Central memory CD8-positive, alpha-beta T cell (primary cell): Measurements from ENCODE around the gene ZFAND3.
"Not testable (repeated sequence)": the region's sequence is repeated elsewhere in the genome, so short reads cannot be mapped to it uniquely, and the experiment has no call there.

Source experiments
- ATAC-seq: fragments of 150-1000 bp; cut with Tn5 transposase; replicated peaks from 2 replicates; pipeline ENCODE4 v1.10.0; 2022; ENCODE audit warnings: mild to moderate bottlenecking, moderate FRiP score, moderate number of reproducible peaks; ENCODE audit not compliant: poor library complexity, severe bottlenecking; ENCODE audit errors: extremely low read depth
- DNase-seq, 2 donors: peaks; one replicate each; pipeline ENCODE4 v3.0.0; 2021; ENCODE audit warnings: low spot score in 2 of 2
- H3K27ac Mint-ChIP-seq: one replicate; pipeline ENCODE4 v1.8.0; 2022; ENCODE audit warnings: low read depth, mild to moderate bottlenecking, moderate library complexity, mixed read lengths
- H3K27me3 Mint-ChIP-seq: one replicate; pipeline ENCODE4 v1.8.0; 2022; ENCODE audit warnings: mixed read lengths
- H3K36me3 Mint-ChIP-seq: one replicate; pipeline ENCODE4 v1.8.0; 2022; ENCODE audit warnings: mild to moderate bottlenecking, moderate library complexity, mixed read lengths; ENCODE audit not compliant: insufficient read depth
- H3K4me1 Mint-ChIP-seq: one replicate; pipeline ENCODE4 v1.8.0; 2022; ENCODE audit warnings: mixed read lengths
- H3K4me3 Mint-ChIP-seq: one replicate; pipeline ENCODE4 v1.8.0; 2022; ENCODE audit warnings: mild to moderate bottlenecking, moderate library complexity, mixed read lengths
- H3K9me3 Mint-ChIP-seq: one replicate; pipeline ENCODE4 v1.8.0; 2022; ENCODE audit warnings: mixed read lengths

The ZFAND3 gene

GRCh38 chr6:38107073-38107472 lies 287.5 kb downstream of the ZFAND3 start:
- Mint-ChIP-seq H3K4me1 (peaks cover 18% of the 10 kb centered on the region), H3K27me3 (no peaks in the 10 kb centered on the region), H3K36me3 (peaks cover 14% of the 10 kb centered on the region), H3K9me3 (no peaks in the 10 kb centered on the region), H3K4me3 (no peak overlapping the region), H3K27ac (no peak overlapping the region)
- no peak for ATAC-seq
- DNase-seq: no peak

GRCh38 chr6:38110481-38110971 lies 291.0 kb downstream of the ZFAND3 start:
- Mint-ChIP-seq H3K4me1 (peaks cover 38% of the 10 kb centered on the region), H3K36me3 (peaks cover 17% of the 10 kb centered on the region), H3K4me3 (no peak overlapping the region), H3K27ac (no peak overlapping the region), H3K27me3 (no peaks in the 10 kb centered on the region), H3K9me3 (no peaks in the 10 kb centered on the region)
- no peak for DNase-seq
- ATAC-seq: no peak

GRCh38 chr6:38112181-38112580 lies 292.7 kb downstream of the ZFAND3 start:
- no peak overlapping the region for H3K27ac Mint-ChIP-seq
- no peaks in the 10 kb centered on the region for H3K9me3 Mint-ChIP-seq

GRCh38 chr6:38113825-38114576 lies 294.5 kb downstream of the ZFAND3 start:
- H3K9me3 Mint-ChIP-seq: no peaks in the 10 kb centered on the region
- no peak for ATAC-seq

More at GRCh38 chr6:38112181-38112580, 292.7 kb downstream of the ZFAND3 start:
- Mint-ChIP-seq H3K4me1 (peaks cover 44% of the 10 kb centered on the region), H3K27me3 (no peaks in the 10 kb centered on the region), H3K36me3 (peaks cover 16% of the 10 kb centered on the region), H3K4me3 (no peak overlapping the region)
- ATAC-seq (no peak), DNase-seq (no peak)

GRCh38 chr6:38114976-38115625 lies 295.6 kb downstream of the ZFAND3 start:
- Mint-ChIP-seq H3K4me3 (no peak overlapping the region), H3K27ac (peak overlapping the region; percentile 7), H3K4me1 (peaks cover 40% of the 10 kb centered on the region), H3K27me3 (no peaks in the 10 kb centered on the region), H3K36me3 (peaks cover 17% of the 10 kb centered on the region), H3K9me3 (no peaks in the 10 kb centered on the region)
- no peak for DNase-seq
- no peak for ATAC-seq

More at GRCh38 chr6:38113825-38114576, 294.5 kb downstream of the ZFAND3 start:
- Mint-ChIP-seq H3K27me3 (no peaks in the 10 kb centered on the region), H3K4me3 (no peak overlapping the region), H3K27ac (peak overlapping the region; percentile 63), H3K36me3 (peaks cover 14% of the 10 kb centered on the region), H3K4me1 (peaks cover 41% of the 10 kb centered on the region)
- DNase-seq: no peak

- Mint-ChIP-seq H3K27ac (no peak overlapping the region), H3K4me3 (no peak overlapping the region), H3K9me3 (no peaks in the 10 kb centered on the region), H3K4me1 (peaks cover 35% of the 10 kb centered on the region), H3K36me3 (peaks cover 17% of the 10 kb centered on the region), H3K27me3 (no peaks in the 10 kb centered on the region)
- DNase-seq: no peak
- no peak for ATAC-seq
These were observed 296.1 kb downstream of the ZFAND3 start for GRCh38 chr6:38115626-38116008.

- Mint-ChIP-seq H3K36me3 (peaks cover 19% of the 10 kb centered on the region), H3K27ac (no peak overlapping the region), H3K4me1 (peaks cover 32% of the 10 kb centered on the region), H3K9me3 (no peaks in the 10 kb centered on the region), H3K27me3 (no peaks in the 10 kb centered on the region), H3K4me3 (no peak overlapping the region)
- ATAC-seq (no peak), DNase-seq (no peak)
These were observed 296.7 kb downstream of the ZFAND3 start for GRCh38 chr6:38116248-38116647.

GRCh38 chr6:38117281-38117680 lies 297.8 kb downstream of the ZFAND3 start:
- Mint-ChIP-seq H3K27ac (peak overlapping the region; percentile 41), H3K4me3 (no peak overlapping the region), H3K4me1 (peaks cover 38% of the 10 kb centered on the region), H3K9me3 (no peaks in the 10 kb centered on the region), H3K36me3 (peaks cover 22% of the 10 kb centered on the region), H3K27me3 (no peaks in the 10 kb centered on the region)
- DNase-seq: no peak
- ATAC-seq: no peak

- Mint-ChIP-seq H3K4me1 (peaks cover 35% of the 10 kb centered on the region), H3K27me3 (no peaks in the 10 kb centered on the region), H3K27ac (no peak overlapping the region), H3K4me3 (no peak overlapping the region), H3K36me3 (peaks cover 20% of the 10 kb centered on the region), H3K9me3 (no peaks in the 10 kb centered on the region)
- ATAC-seq (no peak), DNase-seq (no peak)
These were observed 299.4 kb downstream of the ZFAND3 start for GRCh38 chr6:38118791-38119365.

GRCh38 chr6:38119516-38119915 lies 300.0 kb downstream of the ZFAND3 start:
- peaks cover 30% of the 10 kb centered on the region for H3K4me1 Mint-ChIP-seq
- ATAC-seq: no peak
- no peaks in the 10 kb centered on the region for H3K9me3 Mint-ChIP-seq
- H3K27me3 Mint-ChIP-seq: no peaks in the 10 kb centered on the region
- DNase-seq: no peak
- no peak overlapping the region for H3K27ac Mint-ChIP-seq
- no peak overlapping the region for H3K4me3 Mint-ChIP-seq
- peaks cover 20% of the 10 kb centered on the region for H3K36me3 Mint-ChIP-seq

- peaks cover 13% of the 10 kb centered on the region for H3K36me3 Mint-ChIP-seq
- not testable (repeated sequence) for H3K27ac Mint-ChIP-seq, H3K9me3 Mint-ChIP-seq, H3K4me3 Mint-ChIP-seq, DNase-seq, H3K27me3 Mint-ChIP-seq, ATAC-seq
- H3K4me1 Mint-ChIP-seq: peaks cover 23% of the 10 kb centered on the region
These were observed 304.8 kb downstream of the ZFAND3 start for GRCh38 chr6:38124224-38124926.

- no peaks in the 10 kb centered on the region for H3K27me3 Mint-ChIP-seq
- H3K4me3 Mint-ChIP-seq: no peak overlapping the region
- H3K9me3 Mint-ChIP-seq: no peaks in the 10 kb centered on the region
- H3K27ac Mint-ChIP-seq: peak overlapping the region; percentile 2
- DNase-seq: no peak
- H3K4me1 Mint-ChIP-seq: peaks cover 42% of the 10 kb centered on the region
- ATAC-seq: no peak
- H3K36me3 Mint-ChIP-seq: peaks cover 3% of the 10 kb centered on the region
These were observed 307.8 kb downstream of the ZFAND3 start for GRCh38 chr6:38127284-38127683.
